Measurements from ENCODE around the gene DOLPP1. TPM values are rescaled to one million over a fixed set of nuclear protein-coding genes. Genes with fewer than 3 reads are reported as not detected.

The DOLPP1 gene
- total RNA-seq, 2 donors from 2014 or later, result 30.1 to 30.4 TPM

GRCh38 chr9:129095908-129096307 is 15.0 kb downstream of the DOLPP1 start:
- H3K27me3 Mint-ChIP-seq (ENCODE audit: insufficient read depth), result peaks cover 3% of the 10 kb centered on the region
- H3K27ac Mint-ChIP-seq, result no peak overlapping the region
- WGBS, 2 experiments (ENCODE audit: insufficient coverage in 1 of 2, insufficient read length in 1 of 2), result 91 to 100% methylated on average over 8 to 12 of the region's 12 CpGs
- no peaks in the 10 kb centered on the region for H3K9me3 Mint-ChIP-seq
- no peaks in the 10 kb centered on the region for H3K36me3 ChIP-seq (ENCODE audit: control insufficient read depth, insufficient read depth, low read length)
- H3K36me3 Mint-ChIP-seq (ENCODE audit: low read depth), result peaks cover 4% of the 10 kb centered on the region
- no peak for TF ChIP-seq CTCF (conservative IDR thresholded peaks at IDR 0.05)
- no peak overlapping the region for H3K9ac ChIP-seq (ENCODE audit: extremely low read depth, low read length, poor library complexity, severe bottlenecking)
- no peaks in the 10 kb centered on the region for H3K4me1 Mint-ChIP-seq
- H3K27ac ChIP-seq (ENCODE audit: low read depth, low read length), result no peak overlapping the region
- H3K4me3 ChIP-seq (ENCODE audit: low read length), result no peak overlapping the region
- H3K27me3 ChIP-seq (ENCODE audit: control insufficient read depth, insufficient read depth, low read length, poor library complexity, severe bottlenecking), result no peaks in the 10 kb centered on the region
- no peaks in the 10 kb centered on the region for H3K9me3 ChIP-seq (ENCODE audit: control insufficient read depth, low read length)
- no peak for DNase-seq
- no peaks in the 10 kb centered on the region for H3K4me1 ChIP-seq (ENCODE audit: control insufficient read depth, insufficient read depth, low read length)
- H3K4me3 Mint-ChIP-seq, result no peak overlapping the region

- H3K27me3 Mint-ChIP-seq (ENCODE audit: insufficient read depth), result peaks cover 10% of the 10 kb centered on the region
- no peaks in the 10 kb centered on the region for H3K27me3 ChIP-seq (ENCODE audit: control insufficient read depth, insufficient read depth, low read length, poor library complexity, severe bottlenecking)
- H3K27ac ChIP-seq (ENCODE audit: low read depth, low read length), result no peak overlapping the region
- H3K4me1 ChIP-seq (ENCODE audit: control insufficient read depth, insufficient read depth, low read length), result no peaks in the 10 kb centered on the region
- H3K4me3 ChIP-seq (ENCODE audit: low read length), result no peak overlapping the region
- 93 to 94% methylated on average over 7 to 16 of the region's 16 CpGs for WGBS, 2 experiments (ENCODE audit: insufficient coverage in 1 of 2, insufficient read length in 1 of 2)
- H3K27ac Mint-ChIP-seq, result no peak overlapping the region
- H3K9ac ChIP-seq (ENCODE audit: extremely low read depth, low read length, poor library complexity, severe bottlenecking), result no peak overlapping the region
- H3K36me3 Mint-ChIP-seq (ENCODE audit: low read depth), result peaks cover 3% of the 10 kb centered on the region
- H3K4me1 Mint-ChIP-seq, result no peaks in the 10 kb centered on the region
- no peak for TF ChIP-seq CTCF (conservative IDR thresholded peaks at IDR 0.05)
- no peak for DNase-seq
- H3K9me3 Mint-ChIP-seq, result no peaks in the 10 kb centered on the region
- no peaks in the 10 kb centered on the region for H3K36me3 ChIP-seq (ENCODE audit: control insufficient read depth, insufficient read depth, low read length)
- no peak overlapping the region for H3K4me3 Mint-ChIP-seq
- H3K9me3 ChIP-seq (ENCODE audit: control insufficient read depth, low read length), result no peaks in the 10 kb centered on the region
These were observed 16.9 kb downstream of the DOLPP1 start for GRCh38 chr9:129097671-129098306.

GRCh38 chr9:129098328-129098727 is 17.4 kb downstream of the DOLPP1 start:
- Mint-ChIP-seq H3K4me3 (no peak overlapping the region), H3K4me1 (no peaks in the 10 kb centered on the region), H3K27me3 (ENCODE audit: insufficient read depth) (peaks cover 10% of the 10 kb centered on the region), H3K27ac (no peak overlapping the region), H3K9me3 (no peaks in the 10 kb centered on the region), H3K36me3 (ENCODE audit: low read depth) (peaks cover 3% of the 10 kb centered on the region)
- Histone ChIP-seq H3K36me3 (ENCODE audit: control insufficient read depth, insufficient read depth, low read length) (no peaks in the 10 kb centered on the region), H3K4me3 (ENCODE audit: low read length) (no peak overlapping the region), H3K27me3 (ENCODE audit: control insufficient read depth, insufficient read depth, low read length, poor library complexity, severe bottlenecking) (no peaks in the 10 kb centered on the region), H3K9ac (ENCODE audit: extremely low read depth, low read length, poor library complexity, severe bottlenecking) (no peak overlapping the region), H3K27ac (ENCODE audit: low read depth, low read length) (no peak overlapping the region), H3K4me1 (ENCODE audit: control insufficient read depth, insufficient read depth, low read length) (no peaks in the 10 kb centered on the region), H3K9me3 (ENCODE audit: control insufficient read depth, low read length) (no peaks in the 10 kb centered on the region)
- 94 to 100% methylated on average over 1 to 11 of the region's 11 CpGs for WGBS, 2 experiments (ENCODE audit: insufficient coverage in 1 of 2, insufficient read length in 1 of 2)
- TF ChIP-seq CTCF (conservative IDR thresholded peaks at IDR 0.05), result no peak
- no peak for DNase-seq
